H1 (cell line): ENCODE measurements around the gene SERINC4. TPM values are rescaled to one million over a fixed set of nuclear protein-coding genes. Genes with fewer than 3 reads are reported as not detected.

ENCODE experiments used
- CTCF ChIA-PET: fragments of 300-600 bp; sonication (Branson Sonifier 250); formaldehyde crosslinking; loops from one replicate; lab custom pipeline; 2021; ENCODE audit not compliant: partially characterized antibody; lab: Charles Lee
- POLR2A ChIA-PET: fragments of 300-600 bp; sonication (Branson Sonifier 250); formaldehyde crosslinking; loops from one replicate; lab custom pipeline; 2021; ENCODE audit warnings: inconsistent platforms; ENCODE audit not compliant: partially characterized antibody; lab: Charles Lee
- DNase-seq, 2 experiments: peaks; one replicate each; pipeline versions ENCODE4 v3.0.0 to v3.0.0-alpha.2; 2010 to 2022; ENCODE audit warnings: low spot score in 2 of 2, low read depth in 1 of 2, mixed read lengths in 1 of 2
- FAIRE-seq: peaks from 2 replicates; lab custom pipeline; 2011; peaks lifted over from hg19 to GRCh38; lab: Jason Lieb, UNC
- H2AFZ ChIP-seq: 2 replicates; pipeline ENCODE4 v1.8.1; 2012; ENCODE audit warnings: low read length, inconsistent platforms
- H2AK5ac ChIP-seq: 2 replicates; pipeline ENCODE4 v1.6.1; 2013; ENCODE audit warnings: low read depth, low read length
- H2BK120ac ChIP-seq: replicated peaks from 2 replicates; pipeline ENCODE3; 2013; ENCODE audit warnings: low read depth, low read length, inconsistent platforms
- H2BK12ac ChIP-seq: 2 replicates; pipeline ENCODE4 v1.6.1; 2013; ENCODE audit warnings: low read depth, low read length
- H2BK15ac ChIP-seq: 2 replicates; pipeline ENCODE4 v1.6.1; 2013; ENCODE audit warnings: low read length
- H2BK20ac ChIP-seq: 2 replicates; pipeline ENCODE4 v1.6.1; 2013; ENCODE audit warnings: low read length
- H2BK5ac ChIP-seq: 2 replicates; pipeline ENCODE4 v1.6.1; 2013; ENCODE audit warnings: low read depth, low read length
- H3K14ac ChIP-seq: 2 replicates; pipeline ENCODE4 v1.6.1; 2013; ENCODE audit warnings: inconsistent platforms; ENCODE audit not compliant: insufficient read length
- H3K18ac ChIP-seq: 2 replicates; pipeline ENCODE4 v1.6.1; 2013; ENCODE audit warnings: low read length; ENCODE audit errors: extremely low read depth
- H3K23ac ChIP-seq: 2 replicates; pipeline ENCODE4 v1.6.1; 2013; ENCODE audit warnings: inconsistent platforms; ENCODE audit not compliant: insufficient read length
- H3K23me2 ChIP-seq: 2 replicates; pipeline ENCODE4 v1.6.1; 2013; ENCODE audit warnings: low read depth, low read length
- H3K27ac ChIP-seq: 2 replicates; pipeline ENCODE4 v1.6.1; 2011; ENCODE audit warnings: low read depth, low read length, inconsistent platforms
- H3K27me3 ChIP-seq, 4 experiments: replicated peaks in 1 of 4; 1 replicate in 1 of 4; 2 replicates in 3 of 4; pipeline versions ENCODE4 v1.6.1 to v1.8.1; 2011 to 2013; ENCODE audit warnings: low read length in 3 of 4, mild to moderate bottlenecking in 3 of 4, inconsistent platforms in 2 of 4, mixed read lengths in 2 of 4, moderate library complexity in 1 of 4; ENCODE audit not compliant: control insufficient read depth in 3 of 4, insufficient read depth in 3 of 4; ENCODE audit errors: extremely low read depth in 1 of 4
- H3K36me3 ChIP-seq, 4 experiments: 2 replicates each; pipeline versions ENCODE4 v1.6.1 to v1.8.1; 2011 to 2013; ENCODE audit warnings: mild to moderate bottlenecking in 4 of 4, low read length in 3 of 4, moderate library complexity in 2 of 4, control low read depth in 1 of 4, inconsistent platforms in 1 of 4; ENCODE audit not compliant: insufficient read depth in 4 of 4, control insufficient read depth in 2 of 4
- H3K4ac ChIP-seq: replicated peaks from 2 replicates; pipeline ENCODE3; 2013; ENCODE audit warnings: low read length, low read depth, mixed read lengths, inconsistent platforms; ENCODE audit not compliant: insufficient read length
- H3K4me1 ChIP-seq, 4 experiments: replicated peaks in 1 of 4; 1 replicate in 1 of 4; 2 replicates in 3 of 4; pipeline versions ENCODE4 v1.6.1 to v1.8.1; 2011 to 2013; ENCODE audit warnings: low read length in 3 of 4, inconsistent platforms in 2 of 4, mixed read lengths in 1 of 4; ENCODE audit not compliant: insufficient read depth in 4 of 4, control insufficient read depth in 3 of 4
- H3K4me2 ChIP-seq, 2 experiments: 2 replicates each; pipeline versions ENCODE4 v1.6.1 to v1.8.1; 2011 to 2013; ENCODE audit warnings: low read depth in 2 of 2, low read length in 2 of 2, control low read depth in 1 of 2, inconsistent platforms in 1 of 2, mild to moderate bottlenecking in 1 of 2; ENCODE audit not compliant: insufficient read depth in 1 of 2
- H3K4me3 ChIP-seq, 4 experiments: fragments of 200-600, 300-600 bp in 1 of 4; sonication (generic), shearing (Covaris generic), sonication (Bioruptor Twin) in 1 of 4; 2 replicates each; pipeline versions ENCODE4 v1.5.1 to v1.8.1; 2011 to 2016; ENCODE audit warnings: low read length in 4 of 4, low read depth in 3 of 4, control low read depth in 2 of 4, inconsistent platforms in 2 of 4, mild to moderate bottlenecking in 2 of 4, mixed read lengths in 1 of 4, moderate library complexity in 1 of 4; ENCODE audit not compliant: insufficient read depth in 2 of 4; ENCODE audit errors: extremely low read depth in 1 of 4
- H3K56ac ChIP-seq: replicated peaks from 2 replicates; pipeline ENCODE3; 2013; ENCODE audit warnings: low read depth, mild to moderate bottlenecking, mixed read lengths, low read length, inconsistent platforms; ENCODE audit not compliant: insufficient read length
- H3K79me1 ChIP-seq: 2 replicates; pipeline ENCODE4 v1.6.1; 2013; ENCODE audit warnings: low read depth, low read length, control low read depth
- H3K79me2 ChIP-seq, 2 experiments: 2 replicates each; pipeline versions ENCODE4 v1.6.1 to v1.8.1; 2012 to 2013; ENCODE audit warnings: low read length in 2 of 2, mild to moderate bottlenecking in 2 of 2, inconsistent platforms in 1 of 2; ENCODE audit not compliant: insufficient read depth in 2 of 2, control insufficient read depth in 1 of 2
- H3K9ac ChIP-seq, 4 experiments: replicated peaks in 1 of 4; 1 replicate in 1 of 4; 2 replicates in 3 of 4; pipeline versions ENCODE4 v1.6.1 to v1.8.1; 2011 to 2013; ENCODE audit warnings: low read depth in 3 of 4, low read length in 3 of 4, control low read depth in 2 of 4, mild to moderate bottlenecking in 2 of 4, moderate library complexity in 2 of 4, inconsistent platforms in 1 of 4; ENCODE audit errors: extremely low read depth in 1 of 4
- H3K9me3 ChIP-seq, 2 experiments: 2 replicates each; pipeline versions ENCODE4 v1.6.1 to v1.8.1; 2012 to 2013; ENCODE audit warnings: mild to moderate bottlenecking in 2 of 2, moderate library complexity in 2 of 2, control low read depth in 1 of 2, inconsistent platforms in 1 of 2, low read depth in 1 of 2, low read length in 1 of 2, mixed read lengths in 1 of 2; ENCODE audit not compliant: insufficient read depth in 2 of 2
- H4K20me1 ChIP-seq, 2 experiments: replicated peaks in 1 of 2; 2 replicates each; pipeline versions ENCODE3 to v1.8.1; 2011 to 2013; ENCODE audit warnings: inconsistent platforms in 2 of 2, low read length in 2 of 2, mild to moderate bottlenecking in 1 of 2; ENCODE audit not compliant: insufficient read depth in 2 of 2, control insufficient read depth in 1 of 2
- H4K5ac ChIP-seq: 2 replicates; pipeline ENCODE4 v1.6.1; 2013; ENCODE audit warnings: low read length, low read depth, mixed read lengths, inconsistent platforms; ENCODE audit not compliant: insufficient read length
- H4K8ac ChIP-seq: 2 replicates; pipeline ENCODE4 v1.8.0; 2013; ENCODE audit warnings: mild to moderate bottlenecking, moderate library complexity, low read length, inconsistent platforms; ENCODE audit not compliant: insufficient read depth; ENCODE audit errors: extremely low read depth
- H4K91ac ChIP-seq: replicated peaks from 2 replicates; pipeline ENCODE3; 2013; ENCODE audit warnings: low read length, mixed read lengths, inconsistent platforms; ENCODE audit not compliant: insufficient read length
- ATF3 ChIP-seq: IDR thresholded peaks from 2 replicates; pipeline ENCODE4 v1.6.1; 2011; ENCODE audit warnings: low read depth, mild to moderate bottlenecking, low read length; ENCODE audit not compliant: insufficient read depth
- CTCF ChIP-seq, 3 experiments: IDR thresholded peaks; 1 replicate in 2 of 3; 2 replicates in 1 of 3; pipeline versions ENCODE4 v1.5.1 to v1.6.1; 2011; ENCODE audit warnings: low read length in 3 of 3, mild to moderate bottlenecking in 3 of 3, inconsistent platforms in 2 of 3, low read depth in 1 of 3, moderate library complexity in 1 of 3; ENCODE audit not compliant: insufficient read depth in 1 of 3; ENCODE audit errors: control extremely low read depth in 1 of 3
- JUN ChIP-seq: IDR thresholded peaks from 2 replicates; pipeline ENCODE4 v1.6.1; 2011; ENCODE audit warnings: low read depth, mild to moderate bottlenecking, improper control_type of control experiment, low read length
- SP1 ChIP-seq: IDR thresholded peaks from 2 replicates; pipeline ENCODE4 v1.6.1; 2011; ENCODE audit warnings: low read depth, low read length
- TAF7 ChIP-seq: optimal IDR thresholded peaks from 2 replicates; pipeline ENCODE3; 2011; ENCODE audit warnings: low read depth, mild to moderate bottlenecking, inconsistent platforms, low read length, moderate library complexity, borderline replicate concordance
- WGBS, 2 experiments: shearing (Covaris generic) in 1 of 2; methylation state at CpG; one replicate each; pipeline versions ENCODE4 v1.1.6 to v1.1.7; 2013 to 2015; ENCODE audit warnings: low lambda C conversion rate in 2 of 2, mixed read lengths in 2 of 2, inconsistent platforms in 1 of 2, low coverage in 1 of 2, missing lambda C conversion rate in 1 of 2; ENCODE audit not compliant: insufficient replicate concordance in 2 of 2, insufficient coverage in 1 of 2, insufficient read length in 1 of 2; ENCODE audit errors: extremely low coverage in 1 of 2, missing lambda C conversion rate in 1 of 2; 5-methylcytosine and 5-hydroxymethylcytosine counted together
- long read RNA-seq, 2 experiments: library from RNA in 1 of 2; library from capped mRNA in 1 of 2; stranded (forward); transcript quantifications; one replicate each; pipeline ENCODE4 v2.0.0, GENCODE V29; 2021; ENCODE audit warnings: inconsistent platforms in 1 of 2
- polyA minus RNA-seq, 3 experiments: library from RNA; depleted of rRNA, polyadenylated mRNA; stranded (reverse); fragments of >200 nt; gene quantifications; 1 replicate in 2 of 3; 2 replicates in 1 of 3; pipeline ENCODE4 v1.2.3, GENCODE V29; 2011
- polyA plus RNA-seq, 7 experiments: library from polyadenylated mRNA; depleted of rRNA in 3 of 7; stranded (reverse) in 5 of 7; unstranded in 2 of 7; fragments of >200 nt in 5 of 7; fragments of 200-250 nt in 2 of 7; gene quantifications; 1 replicate in 5 of 7; 2 replicates in 1 of 7; 4 replicates in 1 of 7; pipeline versions ENCODE4 v1.2.1 to v1.2.3, GENCODE V29; 2011 to 2013; ENCODE audit warnings: missing spikeins in 2 of 7, mixed read lengths in 2 of 7
- total RNA-seq: library from RNA; stranded (reverse); fragmentation: NEBNext Ultra II Directional; extraction: Animal tissue kit (Norgen Biotek cat#: 25700); gene quantifications from 2 replicates; pipeline ENCODE4 v1.2.1, GENCODE V29; 2021

The SERINC4 gene
- not detected in 2 replicates for total RNA-seq
- 0.08 and 0.14 TPM in 2 replicates for polyA plus RNA-seq (2011; rRNA removed)
- polyA plus RNA-seq (2011; cell fraction: cytosol; rRNA removed): 0.16 TPM
- polyA plus RNA-seq (2011; cell fraction: nucleus; rRNA removed): 0.11 TPM
- not detected in 4 replicates for polyA plus RNA-seq (2012, experiment 1 of 2)
- 0.91 TPM for polyA plus RNA-seq (2012, experiment 2 of 2)
- 0.08 TPM for polyA plus RNA-seq (2013, experiment 1 of 2)
- polyA plus RNA-seq (2013, experiment 2 of 2): 0.06 TPM
- polyA minus RNA-seq (2011; rRNA and poly(A)+ RNA removed): 0.06 TPM in 1 of 2 replicates, not detected in the other
- polyA minus RNA-seq (2011; cell fraction: cytosol; rRNA and poly(A)+ RNA removed): not detected
- not detected for polyA minus RNA-seq (2011; cell fraction: nucleus; rRNA and poly(A)+ RNA removed)
- long read RNA-seq, experiment 1: 0 reads
- long read RNA-seq, experiment 2: 0 reads

GRCh38 chr15:43799945-43800285 is at the start of gene SERINC4:
Gene SERINC4 (minus strand): TSS chr15:43800220. CDS start chr15:43799986, 234 bp downstream.
- Histone ChIP-seq H3K27ac (peak within 1 kb of the TSS; percentile 28; the same call in 1 of the 2 replicates), H3K14ac (no peak within 1 kb of the TSS), H3K23ac (no peak within 1 kb of the TSS), H3K56ac (peak within 1 kb of the TSS; percentile 39), H3K18ac (peak within 1 kb of the TSS; percentile 51), H3K36me3 (peaks cover 15 to 60% (median 18%) of the 10 kb centered on the region in 4 experiments; a peak in 7 of 8 replicates), H4K5ac (peak within 1 kb of the TSS; percentile 71), H4K8ac (no peak within 1 kb of the TSS), H4K20me1 (peaks cover 0 to 6% of the 10 kb centered on the region in 2 experiments), H3K27me3 (no peaks in the 10 kb centered on the region), H3K79me1 (0 out of 2 replicates have a peak, but pooled peaks cover 3% of the 10 kb centered on the region), H3K79me2 (peaks cover 0 to 13% of the 10 kb centered on the region in 2 experiments; a peak in 2 of 4 replicates), H2AK5ac (no peak within 1 kb of the TSS), H2BK5ac (peak within 1 kb of the TSS; percentile 55), H2BK20ac (peak within 1 kb of the TSS; percentile 28; the same call in 1 of the 2 replicates), H2BK15ac (peak within 1 kb of the TSS; percentile 31), H3K9me3 (no peaks in the 10 kb centered on the region), H3K4ac (peak within 1 kb of the TSS; percentile 55), H3K23me2 (no peaks in the 10 kb centered on the region), H2AFZ (no peak within 1 kb of the TSS), H3K9ac (peak within 1 kb of the TSS; percentile 61 to 84 (median 76)), H3K4me1 (peaks cover 13 to 22% (median 17%) of the 10 kb centered on the region in 4 experiments), H3K4me3 (peak within 1 kb of the TSS; percentile 67 to 97 (median 88)), H2BK12ac (peak within 1 kb of the TSS; percentile 71; the same call in 1 of the 2 replicates), H3K4me2 (peak within 1 kb of the TSS; percentile 75 to 86), H2BK120ac (no peak within 1 kb of the TSS), H4K91ac (peak within 1 kb of the TSS; percentile 22)
- 91% methylated on average over 8 of the region's 8 CpGs; no CpG with 5 or more reads in 1 of the 2 experiments for whole genome bisulfite sequencing, 2 experiments
- POLR2A ChIA-PET: interaction anchor here (0.9 to 8.9 kb wide), 8 partner anchors 9 to 54 kb away, joined by 7 to 71 read pairs (median 8); partner anchors contain the start of genes ELL3, MFAP1, PDIA3 and WDR76
- DNase-seq (no peak), FAIRE-seq (no peak)
- CTCF ChIA-PET: interaction anchor here (1.9 kb wide), 1 partner anchor 23 kb away, joined by 5 read pairs; the partner anchor contains the start of gene ELL3
- no peak for TF ChIP-seq JUN
- TF ChIP-seq ATF3: no peak
- TF ChIP-seq TAF7: no peak
- TF ChIP-seq SP1: no peak
- TF ChIP-seq CTCF (IDR thresholded peaks at IDR 0.05; ENCODE audit: control extremely low read depth in 1 of 3, insufficient read depth in 1 of 3, low read depth in 1 of 3, low read length in 3 of 3): no peak
